A549 (cell line): ENCODE measurements around the gene SPATA1. TPM values are rescaled to one million over a fixed set of nuclear protein-coding genes. Genes with fewer than 3 reads are reported as not detected.

ENCODE experiments used
- ATAC-seq, 2 experiments: fragments of 200-7000 bp in 1 of 2; fragments of >200 bp in 1 of 2; cut with Nextera tagmentation in 1 of 2; cut with Tn5 transposase in 1 of 2; 3 replicates each; pipeline versions ENCODE4 v1.8.0 to v1.9.1; 2018 to 2020; ENCODE audit warnings: mild to moderate bottlenecking in 1 of 2, moderate library complexity in 1 of 2
- CTCF ChIA-PET: fragments of 300-600 bp; sonication (Branson Sonifier 250); formaldehyde crosslinking; extraction: SDS; loops from one replicate; lab custom pipeline; 2021; ENCODE audit warnings: antibody characterized with exemption, inconsistent platforms; lab: Yijun Ruan, JAX
- POLR2A ChIA-PET: fragments of 350-600 bp; formaldehyde crosslinking; extraction: SDS; loops from one replicate; lab custom pipeline; 2021; ENCODE audit warnings: antibody characterized with exemption, inconsistent platforms; lab: Yijun Ruan, JAX
- DNase-seq, 2 experiments: peaks; one replicate each; pipeline versions ENCODE4 v3.0.0 to v3.0.0-alpha.2; 2011 to 2016; ENCODE audit warnings: low read depth in 1 of 2, low spot score in 1 of 2
- FAIRE-seq: peaks from 2 replicates; lab custom pipeline; 2011; peaks lifted over from hg19 to GRCh38; lab: Jason Lieb, UNC
- H3K27ac ChIP-seq, 2 experiments: fragments of >200 bp; sonication (Bioruptor Twin); formaldehyde crosslinking; 3 replicates each; pipeline ENCODE4 v1.5.1; 2016 to 2017
- H3K4me1 ChIP-seq: fragments of >200 bp; sonication (Bioruptor Twin); formaldehyde crosslinking; 3 replicates; pipeline ENCODE4 v1.6.1; 2016
- H3K4me2 ChIP-seq: fragments of >200 bp; sonication (Bioruptor Twin); formaldehyde crosslinking; 3 replicates; pipeline ENCODE4 v1.6.1; 2016
- H3K4me3 ChIP-seq: fragments of >200 bp; sonication (Bioruptor Twin); formaldehyde crosslinking; 3 replicates; pipeline ENCODE4 v1.5.1; 2016
- H3K9me3 ChIP-seq: fragments of >200 bp; sonication (Bioruptor Twin); formaldehyde crosslinking; 3 replicates; pipeline ENCODE4 v1.6.1; 2016
- BHLHE40 ChIP-seq: IDR thresholded peaks from 2 replicates; pipeline ENCODE4 v1.6.1; 2012; ENCODE audit warnings: low read depth, low read length, inconsistent platforms
- EHMT2 ChIP-seq: fragments of 200-600 bp; sonication (generic); IDR thresholded peaks from 2 replicates; pipeline ENCODE4 v1.6.1; 2016; ENCODE audit warnings: antibody characterized with exemption, low read depth, mild to moderate bottlenecking, moderate library complexity
- FOSL2 ChIP-seq, 2 experiments: fragments of 450-650 bp in 1 of 2; fragments of >200 bp in 1 of 2; sonication (Bioruptor Twin) in 1 of 2; formaldehyde crosslinking; IDR thresholded peaks; 2 replicates each; pipeline versions ENCODE4 v1.5.0 to v1.6.1; 2016 to 2020; ENCODE audit warnings: mild to moderate bottlenecking in 1 of 2, moderate library complexity in 1 of 2
- GATA3 ChIP-seq: IDR thresholded peaks from 2 replicates; pipeline ENCODE4 v1.6.1; 2012; ENCODE audit warnings: borderline replicate concordance
- HEYL ChIP-seq: fragments of 250-450 bp; sonication (Bioruptor Pico); IDR thresholded peaks from 2 replicates; pipeline ENCODE4 v1.8.0; 2021; ENCODE audit warnings: mild to moderate bottlenecking, moderate library complexity
- HOXA7 ChIP-seq: fragments of 250-450 bp; sonication (Bioruptor Pico); IDR thresholded peaks from 2 replicates; pipeline ENCODE4 v1.5.0; 2020; ENCODE audit warnings: mild to moderate bottlenecking, moderate library complexity
- HOXB13 ChIP-seq: fragments of 250-450 bp; sonication (Bioruptor Pico); IDR thresholded peaks from 2 replicates; pipeline ENCODE4 v1.5.0; 2020; ENCODE audit warnings: low read depth, mild to moderate bottlenecking, moderate library complexity
- JUNB ChIP-seq: fragments of >200 bp; sonication (Bioruptor Twin); formaldehyde crosslinking; IDR thresholded peaks from 2 replicates; pipeline ENCODE4 v1.6.1; 2016
- KDM5A ChIP-seq: fragments of 200-600 bp; sonication (generic); IDR thresholded peaks from 2 replicates; pipeline ENCODE4 v1.6.1; 2016; ENCODE audit warnings: antibody characterized with exemption, mild to moderate bottlenecking
- NR3C1 ChIP-seq: fragments of >200 bp; sonication (Bioruptor Twin); formaldehyde crosslinking; IDR thresholded peaks from 3 replicates; pipeline ENCODE4 v1.6.1; 2017
- PHF8 ChIP-seq: fragments of 200-600 bp; sonication (generic); IDR thresholded peaks from 2 replicates; pipeline ENCODE4 v1.6.1; 2016; ENCODE audit warnings: low read depth, mild to moderate bottlenecking, antibody characterized with exemption, moderate library complexity, borderline replicate concordance
- RARB ChIP-seq: fragments of 250-450 bp; sonication (Bioruptor Pico); IDR thresholded peaks from 2 replicates; pipeline ENCODE4 v1.8.0; 2021; ENCODE audit warnings: mild to moderate bottlenecking, moderate library complexity
- RCOR1 ChIP-seq: fragments of 150-350 bp; IDR thresholded peaks from 2 replicates; pipeline ENCODE4 v1.6.1; 2014; ENCODE audit warnings: antibody characterized with exemption, low read length, low read depth
- SMC3 ChIP-seq: fragments of >200 bp; sonication (Bioruptor Twin); formaldehyde crosslinking; IDR thresholded peaks from 3 replicates; pipeline ENCODE4 v1.6.1; 2018; ENCODE audit warnings: inconsistent platforms
- SREBF2 ChIP-seq: fragments of 450-650 bp; IDR thresholded peaks from 2 replicates; pipeline ENCODE4 v1.6.1; 2014; ENCODE audit warnings: mild to moderate bottlenecking, moderate library complexity
- TP53 ChIP-seq: fragments of 250-450 bp; sonication (Bioruptor Pico); IDR thresholded peaks from 2 replicates; pipeline ENCODE4 v1.5.0; 2021; ENCODE audit warnings: mild to moderate bottlenecking, moderate library complexity
- ZC3H11A ChIP-seq: fragments of 450-650 bp; IDR thresholded peaks from 2 replicates; pipeline ENCODE4 v1.6.1; 2014; ENCODE audit warnings: antibody characterized with exemption, mild to moderate bottlenecking
- ZFP36 ChIP-seq: fragments of 450-650 bp; IDR thresholded peaks from 2 replicates; pipeline ENCODE4 v1.6.1; 2014; ENCODE audit warnings: borderline replicate concordance; ENCODE audit not compliant: partially characterized antibody
- ZNF302 ChIP-seq: fragments of 250-450 bp; sonication (Bioruptor Pico); IDR thresholded peaks from 2 replicates; pipeline ENCODE4 v1.9.0; 2021; ENCODE audit warnings: inconsistent platforms, mild to moderate bottlenecking, moderate library complexity
- ZSCAN20 ChIP-seq: fragments of 250-450 bp; sonication (Bioruptor Pico); IDR thresholded peaks from 2 replicates; pipeline ENCODE4 v1.8.0; 2022; ENCODE audit warnings: mild to moderate bottlenecking, moderate library complexity
- WGBS: methylation state at CpG from one replicate; pipeline ENCODE4 v1.1.6; 2017; ENCODE audit errors: missing lambda C conversion rate; 5-methylcytosine and 5-hydroxymethylcytosine counted together
- polyA plus RNA-seq, 4 experiments: library from polyadenylated mRNA; depleted of rRNA in 3 of 4; stranded (reverse); fragments of >200 nt; fragmentation: RNase III in 1 of 4; extraction: RNeasy Plus Mini Kit Qiagen cat#74134 plus additional on column Dnase treatment in 1 of 4; gene quantifications; 2 replicates in 3 of 4; 3 replicates in 1 of 4; pipeline ENCODE4 v1.2.3, GENCODE V29; 2011 to 2017
- TF ChIP-seq, protein P1 (sequence below): fragments of 250-450 bp; sonication (Bioruptor Pico); IDR thresholded peaks from 2 replicates; pipeline ENCODE4 v1.5.0; 2020; ENCODE audit warnings: low read depth, mild to moderate bottlenecking, moderate library complexity
- TF ChIP-seq, protein P2 (sequence below): fragments of >200 bp; sonication (Bioruptor Twin); formaldehyde crosslinking; IDR thresholded peaks from 2 replicates; pipeline ENCODE4 v1.6.1; 2016
- TF ChIP-seq, protein P3 (sequence below): IDR thresholded peaks from 2 replicates; pipeline ENCODE4 v1.6.1; 2012; ENCODE audit warnings: low read depth, borderline replicate concordance

SPATA1 gene
- polyA plus RNA-seq, 2 of the 4 experiments (the other 2 are of a cell fraction) = 0.49 to 1.2 TPM

DNA sequence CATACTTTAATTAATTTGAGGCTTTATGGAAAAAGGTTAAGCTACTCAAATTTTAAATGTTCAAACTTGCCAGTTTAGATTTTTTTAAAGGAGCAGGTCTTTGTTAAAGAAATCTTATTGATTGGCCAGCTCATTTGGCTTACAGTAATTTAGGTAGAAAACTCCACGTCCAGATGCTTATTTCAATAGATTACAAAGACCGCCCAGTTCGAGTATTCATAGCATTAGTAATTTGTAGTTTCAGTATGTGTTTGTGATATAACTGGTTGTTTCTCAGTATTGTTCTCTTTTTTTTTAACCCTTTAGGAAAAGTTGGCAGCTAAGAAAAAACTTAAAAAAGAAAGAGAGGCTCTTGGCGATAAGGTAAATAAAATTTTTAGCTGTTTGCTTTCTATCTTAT, 25.5 kb upstream of the SPATA1 start:
- no peak for FAIRE-seq

DNA sequence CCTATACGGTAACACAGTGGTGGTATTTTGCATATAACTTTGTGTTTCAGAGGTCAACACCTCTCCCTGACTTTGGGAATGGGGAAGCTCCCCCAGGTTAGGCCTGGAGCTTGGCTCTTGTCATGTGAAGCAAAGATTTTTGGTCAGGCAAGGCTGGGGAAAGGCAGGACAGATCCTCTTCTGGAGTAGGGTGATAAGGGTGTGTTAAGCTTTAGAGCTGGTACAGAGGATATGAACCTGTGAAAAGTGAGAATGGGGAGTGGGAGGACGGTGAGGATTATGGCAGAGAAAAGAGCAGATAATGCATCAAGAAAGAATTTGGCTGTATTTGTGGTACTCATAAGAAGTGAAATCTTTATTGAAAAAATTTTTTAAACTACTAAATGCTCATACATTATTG, 24.9 kb upstream of the SPATA1 start:
- no peak for DNase-seq
- peak overlapping the region; percentile 98 for H3K4me2 ChIP-seq
- FAIRE-seq = no peak
- no peak for ATAC-seq
- CTCF ChIA-PET = interaction anchor here (0.8 to 0.9 kb wide), 2 partner anchors 139 to 272 kb away, joined by 3 read pairs; no protein-coding TSS in a partner anchor
- peaks cover 12% of the 10 kb centered on the region for H3K4me1 ChIP-seq
- WGBS = 79% methylated on average over 2 of the region's 2 CpGs
- no peak overlapping the region for H3K4me3 ChIP-seq
- H3K27ac ChIP-seq = no peak overlapping the region
- POLR2A ChIA-PET = no interaction called here
- H3K9me3 ChIP-seq = peaks cover 11% of the 10 kb centered on the region
- no peak for TF ChIP-seq ZNF302 (CRISPR knock-in tag)
- no peak for TF ChIP-seq PHF8
- TF ChIP-seq ZC3H11A = no peak
- no peak for TF ChIP-seq NR3C1
- TF ChIP-seq ZSCAN20 (CRISPR knock-in tag) = no peak
- no peak for TF ChIP-seq HEYL (CRISPR knock-in tag)
- TF ChIP-seq FOSL2 (IDR thresholded peaks at IDR 0.05) = no peak
- TF ChIP-seq FOSL2 (CRISPR knock-in tag; IDR thresholded peaks at IDR 0.05) = no peak

More for the DNA sequence above, 25.5 kb upstream of the SPATA1 start:
- CTCF ChIA-PET = interaction anchor here (0.9 kb wide), 1 partner anchor 140 kb away, joined by 3 read pairs; no protein-coding TSS in a partner anchor
- TF ChIP-seq RCOR1 (no peak), EHMT2 (no peak), GATA3 (no peak), SREBF2 (no peak), JUNB (no peak), RARB (no peak), HOXB13 (CRISPR knock-in tag) (no peak), ZFP36 (no peak), KDM5A (no peak), ZSCAN20 (CRISPR knock-in tag) (no peak)
- TF ChIP-seq, protein P1, sequence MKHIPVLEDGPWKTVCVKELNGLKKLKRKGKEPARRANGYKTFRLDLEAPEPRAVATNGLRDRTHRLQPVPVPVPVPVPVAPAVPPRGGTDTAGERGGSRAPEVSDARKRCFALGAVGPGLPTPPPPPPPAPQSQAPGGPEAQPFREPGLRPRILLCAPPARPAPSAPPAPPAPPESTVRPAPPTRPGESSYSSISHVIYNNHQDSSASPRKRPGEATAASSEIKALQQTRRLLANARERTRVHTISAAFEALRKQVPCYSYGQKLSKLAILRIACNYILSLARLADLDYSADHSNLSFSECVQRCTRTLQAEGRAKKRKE (CRISPR knock-in tag) = no peak
- 88% methylated on average over 4 of the region's 4 CpGs for WGBS
- peak overlapping the region; percentile 98 for H3K4me2 ChIP-seq
- H3K27ac ChIP-seq = no peak overlapping the region
- H3K4me3 ChIP-seq = no peak overlapping the region
- peaks cover 11% of the 10 kb centered on the region for H3K9me3 ChIP-seq
- H3K4me1 ChIP-seq = peaks cover 12% of the 10 kb centered on the region
- POLR2A ChIA-PET = interaction anchor here (1.9 kb wide), 1 partner anchor 26 kb away, joined by 12 read pairs; the partner anchor contains the start of genes GNG5 and SPATA1
- no peak for DNase-seq
- no peak for ATAC-seq

DNA sequence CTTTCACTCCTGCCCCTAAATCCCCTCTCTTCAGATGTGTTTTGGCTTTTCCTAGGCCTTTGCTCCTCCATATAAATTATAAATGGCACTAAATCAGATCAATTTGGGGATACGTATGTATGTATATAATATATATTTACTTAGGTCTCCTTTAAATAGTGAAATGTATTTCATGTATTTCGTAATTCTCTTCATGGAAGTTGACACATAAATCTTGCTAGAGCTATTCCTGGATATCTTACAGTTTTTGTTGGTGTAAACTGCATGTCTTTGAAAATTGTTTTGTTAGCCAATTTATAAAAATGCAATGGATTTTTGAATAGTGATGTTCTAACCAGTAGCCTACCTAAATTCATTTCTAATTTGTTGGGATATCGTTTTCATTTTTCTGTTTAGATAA, 18.1 kb upstream of the SPATA1 start:
- H3K9me3 ChIP-seq = no peaks in the 10 kb centered on the region
- no peak overlapping the region for H3K27ac ChIP-seq
- ATAC-seq (no peak), DNase-seq (no peak), FAIRE-seq (no peak)
- peaks cover 7% of the 10 kb centered on the region for H3K4me1 ChIP-seq
- TF ChIP-seq FOSL2 (IDR thresholded peaks at IDR 0.05) (no peak), FOSL2 (CRISPR knock-in tag; IDR thresholded peaks at IDR 0.05) (no peak), BHLHE40 (no peak), PHF8 (no peak), SMC3 (no peak), HOXA7 (no peak), TP53 (CRISPR knock-in tag) (no peak), ZSCAN20 (CRISPR knock-in tag) (no peak)
- TF ChIP-seq, protein P1 (CRISPR knock-in tag) = no peak
- TF ChIP-seq, protein P2, sequence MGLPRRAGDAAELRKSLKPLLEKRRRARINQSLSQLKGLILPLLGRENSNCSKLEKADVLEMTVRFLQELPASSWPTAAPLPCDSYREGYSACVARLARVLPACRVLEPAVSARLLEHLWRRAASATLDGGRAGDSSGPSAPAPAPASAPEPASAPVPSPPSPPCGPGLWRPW = no peak
- TF ChIP-seq, protein P3, sequence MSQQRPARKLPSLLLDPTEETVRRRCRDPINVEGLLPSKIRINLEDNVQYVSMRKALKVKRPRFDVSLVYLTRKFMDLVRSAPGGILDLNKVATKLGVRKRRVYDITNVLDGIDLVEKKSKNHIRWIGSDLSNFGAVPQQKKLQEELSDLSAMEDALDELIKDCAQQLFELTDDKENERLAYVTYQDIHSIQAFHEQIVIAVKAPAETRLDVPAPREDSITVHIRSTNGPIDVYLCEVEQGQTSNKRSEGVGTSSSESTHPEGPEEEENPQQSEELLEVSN = no peak
- ChIA-PET CTCF (no interaction called here), POLR2A (no interaction called here)
- no peak overlapping the region for H3K4me2 ChIP-seq
- 92% methylated on average over 3 of the region's 3 CpGs for WGBS
- H3K4me3 ChIP-seq = no peak overlapping the region
